GM21825 (cell line): ENCODE results near the gene UNC13B.
"Not testable (repeated sequence)": the region's sequence is repeated elsewhere in the genome, so short reads cannot be mapped to it uniquely, and the experiment has no call there.

Source experiments
- ATAC-seq: cut with Tn5 transposase; IDR thresholded peaks from one replicate; pipeline ENCODE4 v1.9.1; 2021; ENCODE audit warnings: mild to moderate bottlenecking, moderate library complexity; ENCODE audit not compliant: unreplicated experiment

Gene UNC13B

DNA sequence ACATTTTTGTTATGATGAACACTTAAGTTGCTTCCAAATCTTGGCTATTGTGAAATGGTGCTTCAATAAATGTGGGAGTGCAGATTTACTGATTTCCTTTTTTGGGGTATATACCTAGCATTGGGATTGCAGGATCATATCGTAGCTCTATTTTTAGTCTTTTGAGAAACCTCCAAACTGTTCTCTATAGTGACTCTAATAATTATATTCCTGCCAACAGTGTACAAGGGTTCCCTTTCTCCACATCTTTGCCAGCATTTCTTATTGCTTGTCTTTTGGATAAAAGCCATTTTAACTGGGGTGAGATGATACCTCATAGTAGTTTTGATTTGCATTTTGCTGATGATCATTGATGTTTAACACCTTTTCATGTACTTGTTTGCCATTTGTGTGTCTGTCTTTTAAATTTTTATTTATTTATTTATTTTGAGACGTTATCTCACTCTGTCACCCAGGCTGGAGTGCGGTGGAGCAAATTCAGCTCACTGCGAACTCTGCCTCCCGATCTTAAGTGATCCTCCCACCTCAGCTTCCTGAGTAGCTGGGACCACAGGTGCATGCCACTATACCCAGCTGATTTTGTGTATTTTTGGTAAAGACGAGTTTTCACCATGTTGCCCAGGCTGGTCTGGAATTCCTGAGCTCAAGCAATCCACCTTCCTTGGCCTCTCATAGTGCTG, 59.0 kb downstream of the UNC13B start:
- no peak for ATAC-seq

DNA sequence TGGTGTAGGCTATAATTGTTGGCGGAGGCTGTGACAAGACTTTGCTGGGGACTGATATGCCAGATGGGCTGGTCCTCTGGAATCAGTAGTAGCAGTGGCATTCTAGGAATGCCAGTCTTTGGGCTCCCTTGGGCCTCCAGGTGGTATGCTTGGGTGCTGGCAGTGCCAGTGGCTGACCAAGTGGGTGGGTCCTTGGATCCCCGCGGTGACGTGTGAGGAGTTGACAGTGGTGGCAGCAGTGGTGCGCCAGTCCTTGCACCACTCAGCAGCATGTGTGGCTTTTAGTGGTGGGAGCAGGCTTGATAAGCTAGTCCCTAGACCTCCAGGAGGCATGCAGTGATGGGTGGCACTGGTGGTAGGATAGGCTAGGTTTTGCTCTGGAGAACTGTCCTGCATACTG, 63.9 kb downstream of the UNC13B start:
- ATAC-seq: no peak

DNA sequence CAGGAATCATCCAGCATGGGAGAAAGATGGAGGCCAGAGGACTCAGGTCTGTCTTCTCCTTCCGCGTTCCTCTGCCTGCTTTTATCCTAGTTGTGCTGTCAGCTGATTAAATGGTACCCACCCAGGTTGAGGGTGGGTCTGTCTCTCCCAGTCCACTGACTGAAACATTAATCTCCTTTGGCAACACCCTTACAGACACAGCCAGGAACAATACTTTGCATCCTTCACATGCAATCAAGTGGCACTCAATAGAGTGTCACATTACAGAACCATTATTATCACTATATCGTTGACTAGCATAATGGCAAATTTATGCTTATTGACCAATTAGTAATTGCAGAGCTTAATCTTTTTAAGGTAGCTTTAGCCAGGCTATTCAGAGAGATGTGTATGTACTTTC, 64.8 kb downstream of the UNC13B start:
- ATAC-seq: no peak

DNA sequence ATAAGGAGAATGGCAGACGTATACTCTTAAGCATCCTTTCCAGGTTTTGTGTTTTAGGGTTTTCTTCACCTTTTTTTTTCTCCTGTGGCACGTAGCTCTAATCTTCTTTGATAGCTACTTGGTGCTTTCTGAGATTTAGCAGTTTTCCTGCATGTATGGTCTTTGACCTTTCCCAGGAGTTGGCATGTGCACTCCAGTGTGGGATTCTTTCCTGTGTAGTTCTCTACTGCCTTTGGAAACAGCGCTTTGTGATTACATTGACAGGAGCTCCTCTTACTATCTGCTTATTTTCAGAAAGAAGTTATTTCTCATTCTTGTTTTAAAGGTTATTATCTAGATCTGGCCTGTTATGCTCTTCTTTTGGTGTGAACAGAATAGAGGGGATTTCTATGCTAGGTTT, 65.5 kb downstream of the UNC13B start:
- no peak for ATAC-seq

DNA sequence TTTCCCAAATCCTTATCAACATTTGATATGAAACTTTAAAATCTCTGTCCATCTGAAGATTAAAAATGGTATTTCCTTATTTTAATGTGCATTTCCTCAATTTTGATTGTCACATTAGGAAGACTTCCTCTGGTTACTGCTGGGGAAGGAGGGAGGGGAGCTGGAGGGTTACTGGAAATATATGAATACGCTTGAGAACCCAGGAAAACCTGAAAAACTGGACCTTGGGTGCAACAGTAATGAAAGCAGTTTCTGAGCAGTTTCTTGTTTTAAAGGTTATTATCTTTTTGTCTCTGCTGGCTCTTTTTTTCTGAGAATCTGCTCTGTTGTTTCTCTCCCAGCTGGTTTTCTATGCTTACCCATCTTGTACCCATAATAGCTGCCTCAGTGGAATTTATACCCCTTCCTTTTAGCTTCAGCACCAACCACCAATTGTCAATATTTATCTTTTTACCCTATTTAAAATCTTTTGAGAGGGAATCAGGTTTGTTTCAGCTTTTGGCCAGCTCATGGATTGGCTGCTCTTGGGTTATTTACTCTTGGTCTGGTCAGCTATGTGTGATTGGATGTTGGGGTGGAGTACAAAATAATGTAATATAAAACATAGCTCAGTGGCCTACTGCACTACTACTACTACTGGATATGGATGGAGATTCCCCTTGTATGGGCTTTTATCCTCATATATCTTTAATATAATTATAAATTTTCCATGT, 67.4 kb downstream of the UNC13B start:
- ATAC-seq: no peak

DNA sequence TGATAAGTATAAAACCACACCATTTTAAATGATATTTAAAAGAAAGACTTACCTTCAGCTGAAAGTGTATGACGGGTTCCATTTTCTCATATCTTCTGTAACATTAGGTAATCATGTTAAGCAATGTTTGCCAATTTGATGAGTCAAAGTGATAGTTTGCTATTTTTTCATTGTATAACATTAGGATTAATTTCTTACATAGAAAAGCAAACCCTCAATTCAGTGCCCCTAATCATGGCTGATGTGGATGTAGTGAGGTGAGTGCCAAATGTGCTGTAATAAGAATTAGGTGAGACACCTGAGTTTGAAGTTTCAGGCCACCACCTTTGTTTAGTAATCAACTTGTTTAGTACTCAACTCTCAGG, 68.0 kb downstream of the UNC13B start:
- ATAC-seq: no peak

DNA sequence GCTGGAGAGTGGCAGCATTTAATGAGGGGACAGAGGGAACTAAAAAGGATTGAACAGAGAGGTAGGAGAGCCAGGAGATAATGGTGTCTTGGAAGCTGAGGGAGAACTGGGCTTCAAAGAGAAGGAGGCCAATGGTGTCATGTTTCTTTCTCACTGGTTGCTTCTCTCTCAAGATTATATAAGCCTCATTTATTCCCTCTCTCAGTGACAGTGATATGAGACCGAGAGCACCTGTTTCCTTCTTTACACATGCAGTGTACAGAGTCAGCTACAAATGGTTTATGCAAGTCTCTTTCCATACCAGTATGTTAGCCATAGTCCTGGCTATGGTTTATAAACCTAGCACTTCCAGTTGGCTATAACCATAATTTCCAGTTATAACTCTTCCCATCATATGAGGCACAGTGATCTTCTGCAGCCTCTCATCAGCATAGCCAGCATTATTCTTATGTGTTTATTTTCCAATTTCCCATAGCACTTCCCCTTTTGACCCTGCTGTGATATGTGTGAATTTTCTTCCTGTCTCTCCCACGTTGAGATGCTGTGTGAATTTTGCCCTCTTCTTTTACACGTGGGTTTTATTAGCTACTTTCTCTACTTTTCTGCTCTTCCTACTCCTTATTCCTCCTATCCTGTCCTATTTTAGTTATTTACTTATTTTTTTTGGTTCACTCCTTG, 71.2 kb downstream of the UNC13B start:
- ATAC-seq: no peak

DNA sequence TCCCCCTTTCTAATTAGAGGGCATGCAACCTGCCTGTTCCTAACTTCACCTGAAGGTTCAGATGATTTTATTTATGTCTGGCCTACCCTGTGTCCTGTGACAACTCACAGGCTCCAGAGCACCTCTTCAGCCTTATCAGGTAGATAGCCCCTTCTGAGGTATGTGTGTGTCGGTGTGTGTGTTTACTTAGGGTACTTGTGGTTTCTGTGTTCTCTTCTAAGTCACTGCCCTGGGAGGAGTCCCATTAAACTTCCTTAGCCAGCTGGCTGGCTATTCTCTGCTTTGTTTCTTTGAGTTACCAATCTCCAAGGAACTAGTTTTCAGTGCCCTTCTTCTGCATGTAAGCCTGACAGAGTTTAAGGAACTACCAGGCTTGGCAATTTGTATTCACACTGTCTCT, 74.9 kb downstream of the UNC13B start:
- ATAC-seq: no peak

DNA sequence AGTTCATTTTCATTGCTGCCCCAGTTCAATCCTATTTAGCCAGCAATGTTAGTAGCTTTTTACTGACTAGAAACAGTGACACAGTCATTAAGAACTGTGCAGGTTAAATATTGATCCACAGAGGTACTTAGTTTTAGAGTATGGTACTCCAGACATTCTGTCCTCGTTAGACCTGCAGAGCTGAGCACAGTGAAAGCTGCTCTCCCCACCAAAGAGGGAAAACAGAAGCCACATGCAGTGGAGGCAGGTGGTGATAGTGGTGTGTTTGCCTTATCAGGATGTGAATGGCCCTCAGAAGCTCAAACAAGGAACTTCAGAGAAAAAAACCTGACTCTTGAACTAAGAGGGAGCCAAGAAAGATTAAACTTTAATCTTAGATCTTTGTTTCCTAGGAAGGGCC, 75.5 kb downstream of the UNC13B start:
- no peak for ATAC-seq

DNA sequence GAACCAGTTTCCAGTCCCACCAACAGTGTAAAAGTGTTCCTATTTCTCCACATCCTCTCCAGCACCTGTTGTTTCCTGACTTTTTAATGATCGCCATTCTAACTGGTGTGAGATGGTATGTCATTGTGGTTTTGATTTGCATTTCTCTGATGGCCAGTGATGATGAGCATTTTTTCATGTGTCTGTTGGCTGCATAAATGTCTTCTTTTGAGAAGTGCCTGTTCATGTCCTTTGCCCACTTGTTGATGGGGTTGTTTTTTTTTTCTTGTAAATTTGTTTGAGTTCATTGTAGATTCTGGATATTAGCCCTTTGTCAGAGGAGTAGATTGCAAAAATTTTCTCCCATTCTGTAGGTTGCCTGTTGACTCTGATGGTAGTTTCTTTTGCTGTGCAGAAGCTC, 84.1 kb downstream of the UNC13B start:
- not testable (repeated sequence) for ATAC-seq

DNA sequence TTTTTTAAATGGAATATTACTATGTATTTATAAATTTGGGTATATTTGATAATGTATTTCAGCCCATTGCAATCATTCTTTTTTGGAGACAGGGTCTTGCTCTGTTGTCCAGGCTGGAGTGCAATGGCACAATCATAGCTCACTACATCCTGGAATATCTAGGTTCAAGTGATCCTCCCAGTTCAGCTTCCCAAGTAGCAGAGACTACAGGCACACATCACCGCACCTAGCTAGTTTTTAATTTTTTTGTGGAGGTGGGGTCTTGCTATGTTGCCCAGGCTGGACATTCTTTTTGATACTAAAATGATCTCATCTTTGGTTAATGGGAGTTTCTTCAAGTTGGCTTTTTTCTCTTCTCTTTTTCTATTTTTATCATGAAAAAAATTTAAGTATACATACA, 91.3 kb downstream of the UNC13B start:
- no peak for ATAC-seq

DNA sequence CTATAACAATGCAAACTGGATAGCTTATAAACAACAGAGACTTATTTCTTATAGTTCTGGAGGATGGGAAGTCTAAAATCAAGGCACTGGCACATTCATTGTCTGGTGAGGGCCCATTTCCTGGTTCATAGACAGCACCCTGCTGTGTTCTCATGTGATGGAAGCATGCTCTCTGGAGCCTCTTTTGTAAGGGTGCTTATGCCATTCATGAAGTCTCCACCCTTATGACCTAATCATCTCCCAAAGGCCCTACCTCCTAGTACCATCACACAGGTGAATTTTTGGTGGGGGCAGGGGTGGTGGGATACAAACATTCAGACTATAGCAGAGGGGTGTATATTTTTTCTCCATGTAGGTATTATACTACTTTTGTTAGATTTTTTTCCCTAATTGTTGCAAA, 92.4 kb downstream of the UNC13B start:
- no peak for ATAC-seq

DNA sequence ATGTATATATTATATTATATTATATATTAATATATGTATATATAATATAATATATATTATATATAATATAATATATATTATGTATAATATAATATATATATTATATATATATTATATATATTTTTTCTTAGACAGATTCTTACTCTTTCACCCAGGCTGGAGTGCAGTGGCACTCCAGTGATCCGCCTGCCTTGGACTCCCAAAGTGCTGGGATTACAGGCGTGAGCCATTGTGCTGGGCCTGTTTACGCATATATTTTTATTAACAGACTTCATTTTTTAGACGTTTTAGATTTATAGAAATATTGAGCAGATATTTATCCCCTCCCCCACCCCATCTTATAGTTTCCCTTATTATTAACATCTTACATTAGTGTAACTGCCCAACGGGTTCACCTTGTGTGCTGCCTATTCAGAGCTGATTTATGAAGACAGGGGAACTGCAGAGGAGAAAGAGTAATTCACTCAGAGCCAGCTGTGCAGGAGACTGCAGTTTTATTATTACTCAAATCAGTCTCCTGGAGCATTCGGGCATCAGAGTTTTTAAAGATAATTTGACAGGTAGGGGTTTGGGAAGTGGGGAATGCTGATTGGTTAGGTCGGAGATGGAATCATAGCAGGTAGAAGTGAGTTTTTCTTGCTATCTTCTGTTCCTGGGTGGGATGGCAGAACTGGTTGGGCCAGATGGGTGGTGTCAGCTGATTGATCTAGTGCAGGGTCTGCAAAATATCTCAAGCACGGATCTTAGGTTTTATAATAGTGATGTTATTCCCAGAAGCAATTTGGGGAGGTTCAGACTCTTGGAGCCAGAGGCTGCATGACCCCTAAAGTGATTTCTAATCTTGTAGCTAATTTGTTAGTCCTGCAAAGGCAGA, 93.4 kb downstream of the UNC13B start:
- ATAC-seq: no peak

DNA sequence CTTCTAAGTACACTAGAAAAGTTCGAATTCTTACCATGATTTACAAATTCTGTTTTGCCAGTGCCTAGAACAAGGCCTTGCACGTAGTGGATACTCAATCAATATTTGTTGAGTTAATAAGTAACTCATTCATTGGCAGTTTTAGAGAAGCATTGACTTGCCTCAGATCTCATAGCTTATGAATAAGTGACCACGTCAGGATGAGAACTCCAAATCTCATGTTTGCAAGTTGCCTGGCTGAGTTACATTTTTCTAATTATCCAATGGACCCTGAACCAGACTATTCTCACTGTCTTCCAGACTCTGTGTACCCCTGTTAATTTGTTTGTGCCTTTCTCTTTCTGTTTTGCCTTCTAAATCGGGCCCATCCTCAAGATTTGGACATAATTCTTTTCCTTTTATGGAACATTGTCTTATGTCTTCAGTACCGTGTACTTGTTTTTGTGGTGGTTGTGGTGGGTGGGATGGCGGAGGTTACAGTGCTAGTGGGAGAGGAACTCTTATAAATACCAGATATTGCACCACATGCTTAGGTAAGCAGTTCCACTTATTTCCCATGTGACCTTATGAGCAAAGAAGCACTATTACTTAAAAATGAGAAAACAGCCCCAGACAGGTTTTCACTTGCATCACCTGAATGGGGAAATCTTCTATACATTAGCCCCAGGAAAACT, 96.3 kb downstream of the UNC13B start:
- ATAC-seq: no peak

DNA sequence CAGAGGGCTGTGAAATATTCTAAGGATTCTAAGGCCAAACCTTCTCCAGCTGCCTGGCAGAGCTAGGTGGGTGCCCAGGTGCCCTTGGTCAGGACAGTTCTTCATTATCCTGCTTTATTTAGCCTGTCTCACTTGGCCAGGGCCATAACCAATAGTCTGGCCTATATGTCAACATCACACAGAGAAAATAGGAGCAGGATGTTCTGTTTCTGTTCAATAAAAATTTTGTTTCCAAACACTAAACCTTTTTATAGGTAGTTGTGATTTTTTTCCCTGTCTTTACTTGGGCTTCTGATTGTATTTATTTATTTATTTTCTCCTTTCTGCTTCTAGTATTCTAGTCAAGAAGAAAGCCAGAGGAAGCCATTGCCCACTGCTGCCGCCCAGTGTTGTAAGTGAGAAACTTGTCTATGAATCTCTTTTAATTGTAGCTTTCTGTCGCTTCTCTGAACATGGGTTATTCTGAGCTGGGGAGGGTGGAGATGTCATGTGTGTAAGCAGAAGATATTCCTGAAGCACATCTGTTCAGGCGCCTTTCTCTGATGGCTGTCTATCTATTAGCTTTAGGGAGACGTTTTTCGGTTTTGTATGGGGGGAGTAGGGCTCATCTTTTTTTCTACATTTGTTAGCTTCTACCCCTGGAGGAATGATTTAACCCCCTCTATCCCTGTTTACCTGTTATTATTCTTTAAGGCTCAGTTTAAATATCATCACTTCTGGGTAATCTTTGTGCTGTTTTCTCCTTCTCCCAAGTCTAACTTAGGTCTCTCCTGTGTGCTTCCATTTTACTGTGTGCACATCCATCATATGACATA, 97.1 kb downstream of the UNC13B start:
- no peak for ATAC-seq

DNA sequence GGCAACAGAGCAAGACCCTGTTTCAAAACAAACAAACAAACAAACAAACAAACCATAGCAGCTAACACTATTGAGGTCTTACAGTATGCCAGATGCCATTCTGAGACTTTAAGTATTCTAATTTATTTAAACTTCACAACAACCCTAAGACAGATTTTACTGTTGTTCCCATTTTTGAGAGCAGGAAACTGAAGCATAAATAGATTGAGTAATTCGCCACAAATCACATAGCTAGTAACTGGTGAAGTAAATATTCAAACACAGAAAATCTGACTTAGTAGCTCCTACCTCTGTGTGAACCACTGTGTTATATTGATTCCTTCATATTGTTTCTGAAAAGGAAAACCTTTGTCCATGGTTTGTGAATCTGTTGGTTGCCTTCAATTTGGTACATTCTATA, 98.4 kb downstream of the UNC13B start:
- ATAC-seq: no peak

DNA sequence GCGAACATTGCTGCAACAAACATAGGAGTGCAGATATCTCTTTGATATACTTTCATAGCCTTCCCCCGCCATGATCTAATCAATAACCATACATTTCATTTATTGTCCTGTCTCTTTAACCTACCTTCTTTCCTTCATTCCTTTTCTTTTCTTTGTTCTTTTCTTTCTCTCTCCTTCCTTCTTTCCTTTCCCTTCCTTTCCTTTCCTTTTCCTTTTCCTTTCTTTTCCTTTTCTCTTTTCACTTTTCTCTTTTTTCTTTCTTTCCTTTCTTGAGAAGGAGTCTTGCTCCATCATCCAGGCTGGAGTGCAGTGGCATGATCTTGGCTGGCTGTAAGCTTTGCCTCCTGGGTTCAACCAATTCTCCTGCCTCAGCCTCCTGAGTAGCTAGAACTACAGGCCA, 100.3 kb downstream of the UNC13B start:
- ATAC-seq: no peak

DNA sequence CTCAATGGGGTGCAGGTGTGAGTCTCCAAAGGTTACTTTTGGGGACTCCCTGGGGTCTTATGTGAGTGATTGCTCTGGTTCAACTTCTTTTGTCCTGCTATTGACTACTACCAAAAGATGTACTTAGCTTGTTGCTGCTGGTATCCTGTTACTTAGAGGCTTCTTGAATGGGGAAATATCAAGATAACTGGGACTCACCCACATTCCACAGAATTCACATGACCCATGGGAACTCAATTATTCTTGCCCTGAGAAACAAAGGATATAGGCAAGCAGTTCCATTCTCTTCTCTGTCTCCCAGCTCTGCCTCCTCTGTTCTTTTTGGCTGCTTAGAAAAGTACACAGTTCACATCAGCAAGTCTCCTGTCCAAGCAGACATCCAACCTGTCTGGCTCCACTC, 105.9 kb downstream of the UNC13B start:
- no peak for ATAC-seq

DNA sequence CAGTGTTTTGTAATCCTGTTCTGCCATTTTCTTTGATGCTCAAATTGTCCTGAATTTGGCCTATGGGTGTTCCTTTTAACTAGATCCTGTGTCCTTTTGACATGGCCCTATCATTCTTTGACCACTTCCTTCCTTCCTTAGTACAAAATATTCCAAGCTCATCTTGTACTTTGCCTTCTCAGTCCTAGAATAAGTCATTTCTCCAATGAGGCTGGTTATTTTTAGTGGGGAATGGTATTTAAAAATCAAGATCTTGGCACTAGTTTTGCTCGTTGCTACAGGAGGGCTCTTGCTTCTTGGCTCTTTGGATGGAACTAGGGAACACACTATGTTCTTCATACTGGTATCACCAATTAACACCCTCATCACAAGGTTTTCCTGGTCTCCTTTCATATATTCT, 108.1 kb downstream of the UNC13B start:
- ATAC-seq: no peak

DNA sequence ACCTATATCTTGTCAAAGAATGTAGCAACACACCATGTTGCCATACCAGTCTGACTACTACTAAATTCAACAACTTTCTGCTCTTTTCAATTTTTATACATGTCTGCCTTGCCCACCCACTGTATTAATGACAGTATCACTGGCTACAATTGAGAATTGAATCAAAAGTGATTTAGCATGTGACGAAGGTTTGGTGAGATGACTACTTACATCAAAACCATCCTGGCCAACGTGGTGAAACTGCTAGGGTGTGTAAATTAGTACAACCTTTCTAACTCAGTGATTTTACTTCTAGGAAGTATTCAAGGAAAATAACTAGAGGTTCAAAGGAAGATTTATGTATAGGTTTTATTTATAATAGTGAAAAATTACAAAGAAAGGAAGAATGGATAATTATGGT, 109.8 kb downstream of the UNC13B start:
- no peak for ATAC-seq
